HG02840 (cell line): ENCODE data around the gene LEMD1.

Experiments used
- ATAC-seq: cut with Tn5 transposase; IDR thresholded peaks from one replicate; pipeline ENCODE4 v1.9.1; 2021; ENCODE audit warnings: mild to moderate bottlenecking, moderate library complexity, moderate number of reproducible peaks; ENCODE audit not compliant: unreplicated experiment, low FRiP score

Gene LEMD1, protein sequence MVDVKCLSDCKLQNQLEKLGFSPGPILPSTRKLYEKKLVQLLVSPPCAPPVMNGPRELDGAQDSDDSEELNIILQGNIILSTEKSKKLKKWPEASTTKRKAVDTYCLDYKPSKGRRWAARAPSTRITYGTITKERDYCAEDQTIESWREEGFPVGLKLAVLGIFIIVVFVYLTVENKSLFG

DNA sequence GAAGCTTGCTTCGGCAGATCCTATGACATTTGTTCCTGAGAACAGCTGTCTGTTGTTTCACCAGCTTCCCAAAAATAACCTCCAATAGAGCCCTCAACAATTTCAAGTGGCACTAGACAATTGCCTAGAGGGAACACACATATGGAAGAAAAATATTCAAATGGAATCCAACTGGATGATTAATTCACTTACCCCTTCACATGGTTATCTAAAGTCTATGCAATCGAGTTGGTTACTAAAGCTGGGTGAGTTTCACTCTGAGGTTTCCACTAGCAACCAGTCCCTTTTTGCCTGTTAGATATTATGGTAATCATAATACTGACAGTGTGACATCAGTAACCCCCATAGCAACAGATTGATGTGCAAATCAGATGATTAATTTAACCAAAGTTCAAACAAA, at the start of gene LEMD1:
LEMD1 (minus strand) TSS at position 259 of the 400 bp plus-strand sequence. CDS start 1,520 bp downstream, outside the sequence.
- ATAC-seq = no peak

DNA sequence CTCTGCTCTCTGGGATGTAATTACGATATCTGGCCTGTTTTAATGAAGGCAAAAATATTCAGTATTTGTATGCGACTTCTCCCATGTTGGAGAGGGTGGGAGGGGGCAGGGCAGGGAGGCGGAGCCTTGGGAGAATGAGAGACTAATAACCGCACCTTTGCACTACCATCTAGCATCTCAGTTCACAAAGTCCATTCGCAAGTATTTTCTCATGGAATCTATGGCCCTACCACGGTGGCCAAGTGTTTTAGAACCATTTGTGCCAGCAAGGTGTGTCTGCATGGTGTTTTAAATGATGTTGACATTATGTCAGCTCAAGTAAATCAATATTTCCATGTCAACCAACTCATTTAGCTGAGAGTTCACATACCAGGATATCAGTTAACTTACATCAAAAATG, 48.3 kb upstream of the LEMD1 start:
- no peak for ATAC-seq

DNA sequence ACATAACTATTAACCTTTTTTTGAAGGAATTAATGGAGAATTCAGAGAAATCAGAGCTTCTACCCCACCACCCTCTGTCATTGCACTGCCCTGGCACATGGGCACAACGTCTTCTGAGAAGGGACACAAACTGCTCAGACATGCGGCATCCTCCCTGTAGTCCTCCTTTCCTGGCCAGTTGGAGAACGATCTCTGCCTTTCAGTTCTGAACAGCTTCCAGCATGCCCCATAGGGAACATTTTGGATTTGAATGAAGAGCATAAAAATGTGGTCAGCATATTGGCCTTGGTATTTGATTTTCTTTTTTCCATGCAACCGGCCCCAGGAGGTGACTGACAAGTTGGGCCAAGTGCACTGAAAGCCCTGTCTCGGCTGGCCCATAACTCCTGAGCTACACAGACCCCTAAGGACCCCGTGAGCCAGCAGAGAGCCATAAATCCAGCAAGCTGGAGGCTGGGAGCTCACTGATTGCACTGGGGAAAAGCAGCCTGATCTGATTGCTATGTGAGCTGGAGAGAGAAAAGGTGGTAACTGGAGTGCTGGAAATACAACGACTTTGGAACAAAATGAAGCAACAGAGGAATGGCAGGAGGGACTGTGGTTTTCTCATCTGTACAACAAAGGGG, 44.9 kb upstream of the LEMD1 start:
- no peak for ATAC-seq

DNA sequence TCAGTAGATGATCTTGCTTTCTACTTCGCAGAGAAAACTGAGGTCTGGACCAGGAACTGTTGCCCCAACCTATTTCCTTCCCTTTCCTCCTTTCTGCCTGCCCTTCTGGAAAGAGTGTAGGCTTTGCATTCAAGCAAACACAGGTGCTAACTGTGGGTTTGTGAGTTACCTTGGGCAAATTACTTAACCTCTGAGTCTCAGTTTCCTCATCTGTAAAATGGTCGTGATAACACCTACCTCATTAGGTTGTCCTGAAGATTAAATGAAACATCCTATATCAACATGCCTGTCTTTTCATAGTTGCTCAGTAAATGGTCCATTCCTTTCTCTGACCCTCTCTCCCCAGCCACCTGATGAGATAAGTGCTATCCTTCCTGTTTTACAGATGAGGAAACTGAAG, 43.5 kb upstream of the LEMD1 start:
- no peak for ATAC-seq

DNA sequence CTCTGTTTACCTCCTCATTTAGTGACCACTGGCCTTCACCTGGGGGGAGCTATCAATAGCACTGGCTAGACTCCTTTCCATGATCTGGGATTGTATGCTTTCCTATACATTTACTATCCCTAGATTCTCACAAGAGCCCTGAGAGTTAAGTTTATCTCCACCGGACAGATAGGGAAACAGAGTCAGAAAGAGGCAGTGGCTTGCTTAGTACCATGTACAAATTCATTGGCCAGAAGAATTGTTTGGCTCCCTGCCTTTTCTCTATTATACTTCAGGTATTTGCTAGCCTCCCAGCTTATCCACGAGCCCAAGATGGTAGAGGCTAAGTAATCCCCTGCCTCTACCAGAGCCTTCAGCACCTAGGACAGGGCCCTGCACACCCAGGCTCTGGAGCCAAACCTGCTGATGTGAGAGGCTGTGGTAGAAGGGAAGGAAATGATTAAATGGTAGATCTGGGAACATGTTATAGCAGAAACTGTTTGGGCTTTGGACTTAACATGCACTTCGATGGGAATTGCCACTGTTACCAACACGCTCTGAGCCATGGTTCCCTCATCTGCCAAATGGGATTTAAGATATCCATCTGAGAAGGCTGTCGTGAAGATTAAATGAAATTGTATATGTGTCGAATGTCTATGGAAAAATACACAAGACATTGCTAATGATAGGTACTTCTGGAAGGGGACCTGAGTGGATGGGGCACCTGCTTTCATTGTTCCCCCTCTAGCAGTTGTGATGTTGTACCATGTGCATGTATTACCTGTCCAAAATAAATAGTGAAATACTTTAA, 37.1 kb upstream of the LEMD1 start:
- ATAC-seq = no peak

DNA sequence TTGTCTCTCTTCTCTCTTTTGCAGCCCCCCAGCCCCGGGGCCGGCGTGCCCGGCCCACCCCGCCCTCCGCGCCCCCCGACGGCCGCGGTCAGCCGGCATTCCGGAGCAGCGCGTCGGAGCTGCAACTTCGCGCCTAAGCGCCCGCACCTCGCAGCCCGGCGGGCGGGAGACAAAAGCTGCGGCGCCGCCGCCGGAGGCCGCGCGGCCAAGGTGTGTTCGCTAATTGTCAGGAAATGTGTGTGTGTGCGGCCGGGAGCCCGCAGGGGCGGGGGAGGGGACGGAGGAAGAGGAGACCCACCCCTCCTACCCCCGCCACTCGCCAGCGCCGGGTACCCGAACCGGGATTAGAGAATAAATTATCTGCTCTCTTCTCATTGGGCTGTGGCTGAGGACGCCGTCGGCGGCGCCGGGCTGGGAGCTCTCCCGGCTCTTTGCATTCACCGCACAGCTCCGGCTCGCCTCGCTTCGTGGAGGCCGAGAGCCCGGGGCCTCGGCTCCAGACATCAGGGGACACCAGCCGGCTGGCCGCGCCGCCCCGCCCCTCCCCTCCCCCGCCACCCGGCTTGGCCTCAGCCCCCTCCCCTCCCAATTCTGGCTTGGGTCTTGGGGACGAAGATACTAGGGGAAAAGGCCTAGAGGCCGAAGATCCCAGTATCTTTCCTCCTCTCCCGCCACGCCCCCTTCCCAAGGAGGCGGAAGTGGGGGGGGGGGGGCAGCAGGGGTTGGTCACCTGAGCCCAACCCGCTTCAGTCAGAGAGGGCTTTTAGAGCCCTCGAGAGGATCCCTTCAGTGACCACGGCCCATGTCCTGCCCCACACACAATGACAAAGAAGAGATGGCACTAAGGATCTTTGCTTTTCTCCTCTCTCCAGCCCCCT, 35.3 kb upstream of the LEMD1 start:
- no peak for ATAC-seq

DNA sequence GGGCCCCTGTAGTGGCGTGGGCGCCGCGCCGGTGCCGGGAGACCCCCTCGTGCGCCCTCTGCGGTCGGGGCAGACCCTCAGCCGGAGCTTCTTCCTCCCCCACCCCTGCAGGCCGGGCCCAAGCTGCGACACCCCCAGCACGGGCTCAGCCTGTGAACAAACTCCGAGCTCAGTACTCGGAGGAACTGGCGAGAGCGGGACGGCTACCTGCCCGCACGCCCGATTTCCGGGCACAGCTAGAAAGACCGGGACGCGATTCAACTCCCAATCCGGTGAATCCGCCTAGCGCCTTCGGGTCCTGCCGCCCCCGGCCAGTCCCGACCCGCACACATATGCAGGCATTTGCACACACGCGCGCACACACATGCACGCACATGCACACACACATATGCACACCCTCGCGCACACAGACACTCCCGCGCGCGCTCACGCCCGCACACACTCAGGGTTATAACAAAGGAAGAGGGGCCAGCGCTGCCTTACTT, 34.6 kb upstream of the LEMD1 start:
- ATAC-seq = no peak

DNA sequence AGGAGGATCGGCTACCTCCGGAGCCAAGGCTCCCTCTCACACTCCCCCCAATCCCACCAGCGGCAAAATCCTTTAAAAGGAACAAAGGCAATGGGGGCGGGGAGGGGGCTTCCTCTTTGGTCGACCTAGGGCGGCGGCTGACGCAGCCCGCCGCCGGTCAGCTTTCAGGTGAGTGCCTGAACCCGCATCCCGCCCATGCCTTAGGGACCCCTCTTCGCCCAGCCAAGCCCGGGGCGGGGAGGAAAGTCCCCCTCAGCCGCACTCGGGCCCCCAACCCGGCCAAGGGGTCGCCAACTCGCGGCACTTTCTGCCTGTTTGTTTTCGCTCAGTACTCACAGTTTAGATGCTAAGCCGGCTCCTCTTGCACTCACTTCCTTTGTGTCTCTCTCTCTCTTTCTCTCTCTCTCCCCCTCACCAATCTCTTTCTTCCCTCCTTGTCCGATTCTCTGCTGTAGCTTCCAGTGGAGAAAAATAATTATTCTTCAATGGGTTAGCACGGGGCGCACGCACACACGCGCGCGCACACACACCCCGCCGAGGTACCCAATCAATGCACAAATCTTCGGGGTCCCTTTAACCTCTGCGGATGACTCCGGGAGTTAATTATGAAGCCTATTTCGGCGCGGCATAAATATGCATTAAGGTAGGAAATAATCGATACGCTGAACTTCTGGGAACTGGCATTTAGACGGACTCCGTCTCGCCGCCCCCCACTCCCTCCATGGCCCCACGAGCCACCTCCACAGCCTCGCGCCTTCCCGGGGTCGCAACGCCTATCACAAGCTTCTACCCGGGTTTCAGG, 33.9 kb upstream of the LEMD1 start, which contains the start of gene BLACAT1:
BLACAT1 (minus strand) TSS at position 465 of the 802 bp plus-strand sequence.
- ATAC-seq = no peak

DNA sequence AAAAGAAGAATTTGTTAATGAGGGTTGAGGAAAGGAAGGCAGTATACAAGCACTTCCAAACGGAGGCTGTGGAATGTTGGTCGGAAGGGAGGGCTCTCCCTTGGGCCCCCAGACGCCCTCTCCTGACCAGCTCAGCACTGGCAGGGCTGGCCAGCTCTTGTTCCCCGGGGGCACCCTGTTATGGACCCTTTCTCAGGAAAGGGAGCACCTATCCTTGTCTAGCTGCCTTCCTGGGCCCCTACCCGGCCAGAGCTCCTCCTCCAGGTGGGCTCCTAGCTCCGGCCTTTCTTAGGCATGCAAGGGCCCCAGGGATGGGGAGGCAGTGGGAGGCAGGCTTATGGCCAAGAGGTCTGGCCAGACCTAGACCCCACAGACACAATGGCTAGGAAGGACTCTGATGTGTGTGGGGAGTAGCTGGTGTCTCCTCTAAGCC, 33.1 kb upstream of the LEMD1 start:
- ATAC-seq = no peak

DNA sequence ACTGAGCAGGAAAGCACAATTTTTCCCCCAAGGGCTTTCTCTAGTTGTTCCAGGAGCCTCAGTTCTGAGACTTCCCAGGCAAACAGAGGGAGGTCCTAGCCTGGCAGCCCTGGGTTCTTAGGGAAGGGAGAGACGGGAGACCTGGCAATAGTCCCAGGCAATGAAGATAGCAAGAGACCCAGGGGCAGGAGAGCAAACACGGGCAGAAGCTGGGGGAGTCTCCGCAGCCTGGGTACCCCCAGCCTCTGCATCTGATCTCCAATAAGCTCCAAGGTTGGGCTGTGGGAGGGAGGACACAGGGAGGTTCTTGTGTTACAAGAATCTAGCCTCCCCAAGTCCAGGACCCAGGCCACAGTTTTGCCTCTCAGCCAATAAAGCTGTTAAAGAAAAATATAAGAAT, 31.6 kb upstream of the LEMD1 start:
- ATAC-seq = no peak

DNA sequence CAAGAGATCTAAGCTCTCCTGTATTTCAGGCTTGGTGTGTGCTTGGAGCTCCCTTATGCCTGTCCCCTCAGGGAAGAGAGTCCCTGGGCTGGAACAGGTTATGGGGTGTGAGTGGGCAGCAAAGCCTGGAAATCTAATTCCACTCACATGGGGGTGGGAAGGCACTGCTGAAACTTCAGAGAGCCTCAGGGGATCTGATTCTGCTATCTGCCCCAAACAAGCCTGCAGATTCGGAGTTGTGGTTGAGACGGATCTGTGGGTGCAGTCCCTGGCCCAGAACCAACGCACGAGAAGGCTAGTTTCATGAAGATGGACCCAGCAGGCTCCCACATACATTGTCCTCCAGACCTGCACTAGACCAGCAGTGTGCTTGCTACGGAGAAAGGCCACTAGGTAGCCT, 31.1 kb upstream of the LEMD1 start:
- ATAC-seq = no peak

DNA sequence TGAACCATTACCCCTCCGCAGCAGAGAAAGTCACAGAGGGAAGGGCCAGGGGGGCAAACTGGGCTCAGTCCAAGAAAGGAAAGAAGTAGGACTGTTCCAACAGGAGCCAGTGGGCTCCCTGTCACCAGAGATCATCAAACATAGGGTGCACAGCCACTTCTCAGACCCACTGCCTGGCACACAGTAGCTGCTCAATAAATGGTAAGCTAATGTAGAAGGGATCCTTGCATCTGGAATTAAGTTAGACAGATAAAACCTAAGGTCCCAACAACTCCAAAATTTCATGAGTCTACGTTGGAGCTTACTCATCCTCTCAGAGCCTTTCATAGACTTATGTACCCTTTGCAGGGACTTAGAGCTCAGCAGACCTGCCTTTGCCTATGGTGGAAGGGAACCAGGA, 30.5 kb upstream of the LEMD1 start:
- no peak for ATAC-seq

DNA sequence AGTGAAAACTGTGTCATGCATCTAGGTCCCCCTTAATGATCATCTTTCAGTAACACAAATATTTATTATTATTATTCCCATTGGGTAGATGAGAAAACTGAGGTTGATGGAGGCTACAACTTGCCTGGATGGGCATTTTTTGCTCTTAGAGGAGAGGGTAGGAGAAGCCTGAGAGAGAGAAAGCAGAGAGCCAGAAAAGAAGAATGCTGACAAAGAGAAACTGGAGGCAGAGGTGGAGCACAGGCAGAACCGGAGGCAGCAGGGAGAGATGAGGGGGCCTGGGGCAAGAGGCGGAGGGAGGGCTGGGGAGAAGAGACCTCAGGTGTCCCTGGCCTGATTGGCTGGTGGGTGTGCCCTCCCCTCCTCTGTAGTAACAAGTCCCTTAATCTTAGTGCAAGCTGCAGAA, 29.9 kb upstream of the LEMD1 start:
- no peak for ATAC-seq

DNA sequence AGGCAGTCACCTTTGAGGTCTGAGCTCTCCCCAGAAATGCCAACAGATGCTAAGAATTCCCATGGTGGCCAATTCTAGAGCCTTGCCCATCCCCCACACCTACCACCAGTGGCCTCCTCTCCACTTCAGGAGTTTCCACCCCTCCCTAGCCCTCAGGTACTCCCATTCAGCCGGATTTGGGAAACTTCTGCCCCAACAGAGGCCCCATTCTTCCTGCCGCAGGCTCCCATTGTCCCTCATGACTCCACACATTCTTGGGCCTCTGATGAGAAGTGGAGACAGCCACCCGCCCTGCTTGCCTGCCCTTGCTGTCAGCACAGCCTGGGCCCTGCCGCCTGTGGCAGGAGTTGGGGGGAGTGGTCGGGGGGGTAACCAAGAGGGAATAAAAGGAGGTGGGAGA, 29.3 kb upstream of the LEMD1 start:
- no peak for ATAC-seq

DNA sequence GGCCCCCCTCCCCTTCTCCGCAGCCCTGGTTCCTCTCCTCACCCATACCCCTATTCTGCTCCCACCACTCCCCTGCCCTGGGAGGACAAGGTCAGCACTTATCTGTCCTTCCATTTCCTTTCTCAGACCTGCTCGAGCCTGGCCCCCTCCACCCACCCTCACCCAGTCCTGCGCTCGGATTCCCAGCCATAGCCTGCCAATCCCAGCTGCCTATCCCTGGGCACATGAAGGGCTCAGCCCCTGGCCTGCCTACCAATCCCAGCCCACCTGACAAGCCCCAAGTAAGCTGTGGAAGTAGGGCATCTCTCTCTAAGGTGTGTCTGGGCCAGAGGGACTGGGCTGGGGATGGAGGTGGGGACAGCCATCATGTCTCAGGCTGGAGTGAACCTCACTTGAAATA, 28.6 kb upstream of the LEMD1 start:
- no peak for ATAC-seq

DNA sequence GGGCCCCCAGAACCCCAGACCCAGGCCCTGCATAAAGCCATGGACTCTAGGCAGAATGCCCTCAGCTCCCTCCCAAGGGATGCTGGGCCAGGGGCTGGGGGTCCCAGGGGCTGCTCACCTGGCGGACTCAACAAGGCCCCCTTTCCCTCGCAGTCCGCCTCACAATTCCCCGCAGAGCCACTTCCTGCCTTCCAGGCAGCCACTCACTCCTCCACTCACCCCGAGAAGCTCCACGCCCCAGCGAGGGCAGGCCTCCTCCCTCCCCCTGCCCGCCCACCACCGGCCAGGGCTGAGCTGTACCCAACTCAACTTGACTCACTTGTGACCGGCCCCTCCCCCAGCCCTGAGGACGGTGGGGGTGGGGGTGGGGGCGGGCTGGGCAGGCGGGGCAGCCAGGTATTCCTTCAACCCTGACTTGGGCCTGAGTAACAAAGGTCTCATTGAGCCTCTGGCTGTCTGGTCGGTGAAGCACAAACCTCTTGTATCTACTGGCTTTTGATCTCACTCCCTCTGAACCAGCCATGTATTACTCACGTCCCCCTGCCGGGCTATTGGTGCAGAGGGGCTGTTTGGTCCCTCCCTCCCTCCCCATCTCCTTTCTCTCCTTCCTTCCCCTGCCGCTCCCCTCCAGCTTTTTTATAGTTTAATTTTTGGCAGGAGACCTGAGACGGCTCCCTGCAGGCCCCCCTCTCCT, 28.0 kb upstream of the LEMD1 start:
- no peak for ATAC-seq

DNA sequence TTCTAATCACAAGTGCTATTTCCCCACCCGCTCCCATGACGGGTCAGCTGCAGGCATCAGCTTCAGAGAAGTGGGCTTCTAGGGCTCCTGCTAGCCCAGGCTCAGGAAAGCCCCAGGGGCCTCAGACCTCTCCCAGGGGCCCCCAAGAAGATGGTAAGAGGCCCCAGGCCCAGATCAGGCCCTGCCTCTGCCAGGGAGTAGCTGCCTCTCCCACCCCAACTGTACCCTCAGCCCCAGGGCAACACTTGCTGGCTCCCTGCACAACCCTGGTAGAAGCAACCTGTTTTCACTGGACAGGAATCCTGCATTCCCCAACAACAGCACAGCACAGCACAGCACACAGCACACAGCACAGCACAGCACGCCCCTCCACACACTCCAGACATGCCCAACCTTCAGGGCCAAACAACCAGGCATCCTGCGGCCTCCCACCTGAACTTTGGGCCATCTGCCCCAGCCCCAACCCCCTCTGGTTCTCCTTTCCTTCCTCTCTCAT, 27.4 kb upstream of the LEMD1 start:
- no peak for ATAC-seq

DNA sequence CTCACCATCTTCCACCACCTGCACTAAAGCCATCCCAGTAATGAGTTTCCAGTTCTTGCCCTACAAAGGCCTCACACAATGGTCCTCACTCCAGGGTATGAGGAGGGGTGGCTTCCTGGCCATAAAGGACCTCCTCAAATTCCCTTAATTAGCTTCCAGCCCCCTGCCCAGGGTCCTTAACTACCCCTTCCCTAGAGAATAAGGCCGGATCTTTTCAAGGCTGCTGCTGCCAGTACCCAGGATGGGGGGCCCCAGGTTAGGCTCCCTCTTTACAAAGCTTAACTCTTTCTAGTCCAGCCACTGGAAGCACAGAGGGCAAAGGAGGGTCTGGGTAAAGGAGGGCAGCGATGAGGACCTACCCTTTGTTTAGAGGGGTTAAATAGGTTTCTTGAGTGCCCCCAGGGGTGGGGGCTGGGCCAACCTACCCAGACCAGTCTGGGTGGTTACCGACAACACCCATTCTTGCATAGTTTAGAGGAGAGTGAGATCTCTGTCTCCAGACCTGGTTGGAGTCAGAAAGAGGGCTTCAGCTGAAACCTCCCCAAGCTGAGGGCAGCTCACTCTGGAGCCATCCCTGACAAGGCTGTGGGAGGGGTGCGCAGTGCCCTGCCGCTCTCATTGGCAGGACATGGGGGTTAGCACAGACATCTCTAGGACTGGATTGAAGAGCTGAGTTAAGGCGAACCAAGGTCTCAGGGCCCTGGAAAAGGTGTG, 26.8 kb upstream of the LEMD1 start:
- no peak for ATAC-seq
